IPS DF 4.7 (cell line): ENCODE data around the gene SLIT1.

Experiments used
- DNase-seq: peaks from one replicate; pipeline ENCODE4 v3.0.0-alpha.2; 2013; ENCODE audit warnings: low spot score; ENCODE audit errors: extremely low read depth

Gene SLIT1

GRCh38 chr10:97140049-97140846 is 45.5 kb downstream of the SLIT1 start:
- DNase-seq: no peak

GRCh38 chr10:97139651-97140048 is 46.1 kb downstream of the SLIT1 start:
- DNase-seq: no peak

GRCh38 chr10:97138846-97139245 is 46.9 kb downstream of the SLIT1 start:
- DNase-seq: no peak

- DNase-seq: no peak
Observed at GRCh38 chr10:97138174-97138573, 47.6 kb downstream of the SLIT1 start.

GRCh38 chr10:97136756-97137155 is 49.0 kb downstream of the SLIT1 start:
- no peak for DNase-seq

GRCh38 chr10:97135464-97135863 is 50.3 kb downstream of the SLIT1 start:
- DNase-seq: no peak

- no peak for DNase-seq
Observed at GRCh38 chr10:97134983-97135382, 50.8 kb downstream of the SLIT1 start.

- no peak for DNase-seq
Observed at GRCh38 chr10:97134110-97134509, 51.6 kb downstream of the SLIT1 start.

GRCh38 chr10:97132273-97132672 is 53.5 kb downstream of the SLIT1 start:
- DNase-seq: no peak

GRCh38 chr10:97131666-97132065 is 54.1 kb downstream of the SLIT1 start:
- DNase-seq: no peak

GRCh38 chr10:97131181-97131628 is 54.6 kb downstream of the SLIT1 start:
- no peak for DNase-seq

GRCh38 chr10:97129666-97130065 is 56.1 kb downstream of the SLIT1 start:
- DNase-seq: no peak

GRCh38 chr10:97128516-97129154 is 57.1 kb downstream of the SLIT1 start:
- DNase-seq: no peak

- no peak for DNase-seq
Observed at GRCh38 chr10:97128039-97128492, 57.7 kb downstream of the SLIT1 start.

GRCh38 chr10:97127509-97127908 is 58.2 kb downstream of the SLIT1 start:
- no peak for DNase-seq

GRCh38 chr10:97124211-97124610 is 61.5 kb downstream of the SLIT1 start:
- DNase-seq: no peak

GRCh38 chr10:97123765-97124164 is 62.0 kb downstream of the SLIT1 start:
- no peak for DNase-seq

GRCh38 chr10:97121041-97121440 is 64.7 kb downstream of the SLIT1 start:
- DNase-seq: no peak

GRCh38 chr10:97120370-97120769 is 65.4 kb downstream of the SLIT1 start:
- no peak for DNase-seq

- no peak for DNase-seq
Observed at GRCh38 chr10:97119058-97119745, 66.6 kb downstream of the SLIT1 start.

- no peak for DNase-seq
Observed at GRCh38 chr10:97117372-97117771, 68.4 kb downstream of the SLIT1 start.

- no peak for DNase-seq
Observed at GRCh38 chr10:97116462-97117162, 69.1 kb downstream of the SLIT1 start.
